ENCODE results near the gene PSMB7. TPM values are rescaled to one million over a fixed set of nuclear protein-coding genes. Genes with fewer than 3 reads are reported as not detected.

The PSMB7 gene
- total and polyA plus RNA-seq, 2 of the 8 experiments (the other 6 are each of a cell fraction or from before 2014, with no cell fraction given), result 222 to 357 TPM

DNA sequence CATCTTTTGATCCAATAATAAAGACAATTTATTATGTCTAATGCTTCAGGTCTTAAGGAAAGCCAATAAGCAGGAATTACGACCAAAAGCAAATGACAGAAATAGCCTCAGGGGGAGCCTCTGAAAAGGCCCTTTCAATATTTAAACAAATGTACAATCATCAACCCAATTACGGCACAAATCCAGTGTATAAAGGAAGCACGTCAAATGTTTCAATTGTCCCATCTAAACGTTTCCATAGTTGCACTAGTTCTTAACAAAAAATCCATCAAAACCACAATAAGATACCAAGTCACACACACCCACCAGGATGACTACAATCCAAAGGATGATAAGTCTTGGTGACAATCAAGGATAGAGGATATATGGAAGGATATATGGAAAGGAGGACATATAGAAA, 41.9 kb downstream of the PSMB7 start:
- no peak overlapping the region for H4K5ac ChIP-seq (ENCODE audit: insufficient read length, low read depth, low read length)
- no peak overlapping the region for H4K91ac ChIP-seq (replicated peaks; ENCODE audit: insufficient read length, low read length)
- H3K27ac ChIP-seq (ENCODE audit: low read depth, low read length), result no peak overlapping the region
- no peak overlapping the region for H3K14ac ChIP-seq (ENCODE audit: insufficient read length)
- peaks cover 0 to 4% (median 0%) of the 10 kb centered on the region in 4 experiments; a peak in 2 of 7 replicates for H3K4me1 ChIP-seq (replicated peaks in 1 of 4; ENCODE audit: control insufficient read depth in 3 of 4, insufficient read depth in 4 of 4, low read length in 3 of 4)
- H2BK12ac ChIP-seq (ENCODE audit: low read depth, low read length), result no peak overlapping the region
- H2BK20ac ChIP-seq (ENCODE audit: low read length), result no peak overlapping the region
- no peak overlapping the region for H3K9ac ChIP-seq (replicated peaks in 1 of 4; ENCODE audit: extremely low read depth in 1 of 4, low read depth in 3 of 4, low read length in 3 of 4)
- no peak overlapping the region for H3K18ac ChIP-seq (ENCODE audit: extremely low read depth, low read length)
- POLR2A ChIA-PET (ENCODE audit: partially characterized antibody), result no interaction called here
- no peak overlapping the region for H2BK15ac ChIP-seq (ENCODE audit: low read length)
- H4K20me1 ChIP-seq (replicated peaks in 1 of 2; ENCODE audit: control insufficient read depth in 1 of 2, insufficient read depth in 2 of 2, low read length in 2 of 2), result peaks cover 0 to 5% of the 10 kb centered on the region in 2 experiments
- DNase-seq (ENCODE audit: low read depth in 1 of 2, low spot score in 2 of 2) (no peak), FAIRE-seq (no peak)
- H3K27me3 ChIP-seq (replicated peaks in 1 of 4; ENCODE audit: control insufficient read depth in 3 of 4, extremely low read depth in 1 of 4, insufficient read depth in 3 of 4, low read length in 3 of 4), result no peaks in the 10 kb centered on the region
- H2AK5ac ChIP-seq (ENCODE audit: low read depth, low read length), result no peak overlapping the region
- H2BK5ac ChIP-seq (ENCODE audit: low read depth, low read length), result no peak overlapping the region
- no peak overlapping the region for H3K56ac ChIP-seq (replicated peaks; ENCODE audit: insufficient read length, low read depth, low read length)
- H3K4ac ChIP-seq (replicated peaks; ENCODE audit: insufficient read length, low read depth, low read length), result no peak overlapping the region
- peaks cover 0 to 3% (median 0%) of the 10 kb centered on the region in 4 experiments; a peak in 1 of 8 replicates for H3K36me3 ChIP-seq (ENCODE audit: control insufficient read depth in 2 of 4, insufficient read depth in 4 of 4, low read length in 3 of 4)
- H3K23ac ChIP-seq (ENCODE audit: insufficient read length), result no peak overlapping the region
- WGBS, 2 experiments (ENCODE audit: extremely low coverage in 1 of 2, insufficient coverage in 1 of 2, insufficient read length in 1 of 2, insufficient replicate concordance in 2 of 2, low coverage in 1 of 2, low lambda C conversion rate in 2 of 2, missing lambda C conversion rate in 1 of 2), result 86% methylated on average over 4 of the region's 4 CpGs; no CpG with 5 or more reads in 1 of the 2 experiments
- H3K79me1 ChIP-seq (ENCODE audit: low read depth, low read length), result peaks cover 6% of the 10 kb centered on the region; the same call in 1 of the 2 replicates
- H2AFZ ChIP-seq (ENCODE audit: low read length), result no peak overlapping the region
- CTCF ChIA-PET (ENCODE audit: partially characterized antibody), result interaction anchor here (2.1 to 12.1 kb wide), 3 partner anchors 10 to 18 kb away, joined by 6 to 133 read pairs (median 9); no protein-coding TSS in a partner anchor
- H3K9me3 ChIP-seq (ENCODE audit: insufficient read depth in 2 of 2, low read depth in 1 of 2, low read length in 1 of 2), result peaks cover 0 to 3% of the 10 kb centered on the region in 2 experiments; a peak in 1 of 4 replicates
- no peaks in the 10 kb centered on the region for H3K23me2 ChIP-seq (ENCODE audit: low read depth, low read length)
- H3K4me2 ChIP-seq (ENCODE audit: insufficient read depth in 1 of 2, low read depth in 2 of 2, low read length in 2 of 2), result no peak overlapping the region
- H4K8ac ChIP-seq (ENCODE audit: extremely low read depth, insufficient read depth, low read length), result no peak overlapping the region
- H3K4me3 ChIP-seq (ENCODE audit: extremely low read depth in 1 of 4, insufficient read depth in 2 of 4, low read depth in 3 of 4, low read length in 4 of 4), result no peak overlapping the region
- no peak overlapping the region for H2BK120ac ChIP-seq (replicated peaks; ENCODE audit: low read depth, low read length)
- H3K79me2 ChIP-seq (ENCODE audit: control insufficient read depth in 1 of 2, insufficient read depth in 2 of 2, low read length in 2 of 2), result peaks cover 0 to 64% of the 10 kb centered on the region in 2 experiments; a peak in 3 of 4 replicates
- no peak for TF ChIP-seq RXRA (IDR thresholded peaks at IDR 0.05; ENCODE audit: insufficient read depth, low read depth, low read length)
- no peak for TF ChIP-seq CEBPB (IDR thresholded peaks at IDR 0.05; ENCODE audit: low read depth, low read length)
- TF ChIP-seq TCF12 (IDR thresholded peaks at IDR 0.05; ENCODE audit: low read depth, low read length), result no peak
- no peak for TF ChIP-seq SP1 (IDR thresholded peaks at IDR 0.05; ENCODE audit: low read depth, low read length)
- no peak for TF ChIP-seq ASH2L (IDR thresholded peaks at IDR 0.05; ENCODE audit: low read length)
- no peak for TF ChIP-seq SIN3A (conservative IDR thresholded peaks at IDR 0.05 in 1 of 2, IDR thresholded peaks at IDR 0.05 in 1 of 2; ENCODE audit: low read depth in 1 of 2, low read length in 2 of 2)
- no peak for TF ChIP-seq ZNF274 (IDR thresholded peaks at IDR 0.05; ENCODE audit: borderline replicate concordance, extremely low read depth, low read length)
- TF ChIP-seq TEAD4 (IDR thresholded peaks at IDR 0.05; ENCODE audit: low read depth, low read length), result no peak
- TF ChIP-seq, protein P1, sequence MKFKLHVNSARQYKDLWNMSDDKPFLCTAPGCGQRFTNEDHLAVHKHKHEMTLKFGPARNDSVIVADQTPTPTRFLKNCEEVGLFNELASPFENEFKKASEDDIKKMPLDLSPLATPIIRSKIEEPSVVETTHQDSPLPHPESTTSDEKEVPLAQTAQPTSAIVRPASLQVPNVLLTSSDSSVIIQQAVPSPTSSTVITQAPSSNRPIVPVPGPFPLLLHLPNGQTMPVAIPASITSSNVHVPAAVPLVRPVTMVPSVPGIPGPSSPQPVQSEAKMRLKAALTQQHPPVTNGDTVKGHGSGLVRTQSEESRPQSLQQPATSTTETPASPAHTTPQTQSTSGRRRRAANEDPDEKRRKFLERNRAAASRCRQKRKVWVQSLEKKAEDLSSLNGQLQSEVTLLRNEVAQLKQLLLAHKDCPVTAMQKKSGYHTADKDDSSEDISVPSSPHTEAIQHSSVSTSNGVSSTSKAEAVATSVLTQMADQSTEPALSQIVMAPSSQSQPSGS (IDR thresholded peaks at IDR 0.05; ENCODE audit: low read length), result no peak
- TF ChIP-seq RFX5 (IDR thresholded peaks at IDR 0.05; ENCODE audit: borderline replicate concordance, low read depth, low read length), result no peak
- no peak for TF ChIP-seq MAX (IDR thresholded peaks at IDR 0.05)
- TF ChIP-seq MAFK (IDR thresholded peaks at IDR 0.05; ENCODE audit: low read depth, low read length), result no peak
- TF ChIP-seq POLR2AphosphoS5 (IDR thresholded peaks at IDR 0.05; ENCODE audit: low read depth, low read length), result no peak

Measured in H1 (cell line).